HFFc6 (cell line): ENCODE results near the gene ABCC2. TPM values are rescaled to one million over a fixed set of nuclear protein-coding genes. Genes with fewer than 3 reads are reported as not detected.

Experiments used
- DNase-seq: peaks from one replicate; pipeline ENCODE4 v3.0.0-alpha.2; 2018
- H3K27ac Mint-ChIP-seq: 2 replicates; pipeline ENCODE4 v1.8.0; 2020; ENCODE audit warnings: mild to moderate bottlenecking, mixed read lengths
- H3K27me3 Mint-ChIP-seq: 2 replicates; pipeline ENCODE4 v1.8.0; 2021; ENCODE audit warnings: mild to moderate bottlenecking, moderate library complexity, mixed read lengths; ENCODE audit not compliant: insufficient read depth
- H3K36me3 Mint-ChIP-seq: 2 replicates; pipeline ENCODE4 v1.8.0; 2021; ENCODE audit warnings: low read depth, mixed read lengths
- H3K4me1 Mint-ChIP-seq: 2 replicates; pipeline ENCODE4 v1.8.0; 2020; ENCODE audit warnings: low read depth, mixed read lengths
- H3K4me3 Mint-ChIP-seq: 2 replicates; pipeline ENCODE4 v1.8.0; 2020; ENCODE audit warnings: mild to moderate bottlenecking, moderate library complexity, mixed read lengths
- H3K9me3 Mint-ChIP-seq: 2 replicates; pipeline ENCODE4 v1.8.0; 2020; ENCODE audit warnings: mild to moderate bottlenecking, mixed read lengths
- total RNA-seq, 6 experiments: library from RNA; stranded (reverse); fragmentation: NEBNext Ultra II Directional; extraction: Animal tissue kit (Norgen Biotek cat#: 25700); gene quantifications; 2 replicates in 1 of 6; 3 replicates in 5 of 6; pipeline ENCODE4 v1.2.3, GENCODE V29; 2021
- TF ChIP-seq, protein P1 (sequence below): fragments of 200-600 bp; sonication (generic); IDR thresholded peaks from 2 replicates; pipeline ENCODE4 v1.5.0; 2021; ENCODE audit warnings: antibody characterized with exemption, mild to moderate bottlenecking

ABCC2 gene
- total RNA-seq, 6 experiments from 2014 or later = 0.43 to 1.7 (median 1.1) TPM

DNA sequence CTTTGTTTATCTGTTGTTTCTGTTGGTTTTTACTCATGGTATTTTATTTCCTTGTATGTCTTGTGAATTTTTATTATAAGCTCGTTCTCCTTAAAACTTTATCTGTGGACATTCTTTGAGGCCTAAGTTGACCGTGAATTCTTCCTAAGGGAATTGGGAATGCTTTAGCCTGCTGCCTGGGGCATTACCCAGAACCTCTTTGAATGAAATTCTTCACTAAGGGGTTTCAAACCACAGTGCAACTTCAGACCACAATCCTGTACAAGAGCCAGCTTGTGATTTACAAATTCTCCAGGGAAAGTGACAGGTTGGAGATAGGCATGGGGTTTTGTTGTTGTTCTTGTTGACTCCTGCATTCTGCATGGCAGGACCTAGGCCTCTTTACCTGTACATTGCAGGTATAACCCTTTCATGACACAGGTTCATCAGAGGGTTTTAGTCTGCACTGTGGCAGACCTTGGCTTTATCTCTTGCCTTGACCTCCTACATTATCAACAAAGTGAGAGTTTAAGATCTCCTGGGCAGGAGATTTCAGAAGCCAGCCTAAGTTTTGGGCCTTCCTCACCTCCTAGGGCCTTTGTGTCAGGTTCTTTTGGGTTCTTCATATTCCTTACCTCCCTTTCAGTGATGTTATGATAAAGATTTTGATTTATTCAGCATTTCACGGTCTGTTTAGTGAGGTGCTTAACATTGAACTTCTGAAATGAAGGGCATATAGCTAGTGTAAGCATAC is 70.2 kb downstream of the ABCC2 start:
- TF ChIP-seq, protein P1, sequence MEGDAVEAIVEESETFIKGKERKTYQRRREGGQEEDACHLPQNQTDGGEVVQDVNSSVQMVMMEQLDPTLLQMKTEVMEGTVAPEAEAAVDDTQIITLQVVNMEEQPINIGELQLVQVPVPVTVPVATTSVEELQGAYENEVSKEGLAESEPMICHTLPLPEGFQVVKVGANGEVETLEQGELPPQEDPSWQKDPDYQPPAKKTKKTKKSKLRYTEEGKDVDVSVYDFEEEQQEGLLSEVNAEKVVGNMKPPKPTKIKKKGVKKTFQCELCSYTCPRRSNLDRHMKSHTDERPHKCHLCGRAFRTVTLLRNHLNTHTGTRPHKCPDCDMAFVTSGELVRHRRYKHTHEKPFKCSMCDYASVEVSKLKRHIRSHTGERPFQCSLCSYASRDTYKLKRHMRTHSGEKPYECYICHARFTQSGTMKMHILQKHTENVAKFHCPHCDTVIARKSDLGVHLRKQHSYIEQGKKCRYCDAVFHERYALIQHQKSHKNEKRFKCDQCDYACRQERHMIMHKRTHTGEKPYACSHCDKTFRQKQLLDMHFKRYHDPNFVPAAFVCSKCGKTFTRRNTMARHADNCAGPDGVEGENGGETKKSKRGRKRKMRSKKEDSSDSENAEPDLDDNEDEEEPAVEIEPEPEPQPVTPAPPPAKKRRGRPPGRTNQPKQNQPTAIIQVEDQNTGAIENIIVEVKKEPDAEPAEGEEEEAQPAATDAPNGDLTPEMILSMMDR = no peak
- Mint-ChIP-seq H3K27ac (no peak overlapping the region), H3K27me3 (no peaks in the 10 kb centered on the region), H3K4me3 (no peak overlapping the region), H3K9me3 (no peaks in the 10 kb centered on the region), H3K36me3 (no peaks in the 10 kb centered on the region), H3K4me1 (peaks cover 9% of the 10 kb centered on the region)
- no peak for DNase-seq

DNA sequence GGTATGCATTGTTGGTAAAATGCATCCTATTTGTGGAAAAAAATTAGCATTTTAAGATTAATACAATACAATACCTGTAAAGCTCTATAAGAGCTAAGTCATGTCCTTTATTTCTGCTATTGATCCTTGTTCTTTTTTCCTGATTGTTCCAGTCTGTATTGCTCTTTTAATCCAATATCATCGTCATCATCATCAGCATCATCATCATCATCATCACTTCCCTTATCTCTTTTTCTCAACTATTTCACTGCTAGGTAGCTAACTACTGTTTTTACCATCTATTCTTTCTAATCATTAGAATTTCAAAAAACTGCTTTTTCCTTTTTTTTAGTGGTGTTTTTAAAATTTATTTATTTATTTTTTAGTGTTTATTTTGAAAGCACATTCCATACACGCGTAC is 71.2 kb downstream of the ABCC2 start:
- TF ChIP-seq, protein P1 = no peak
- DNase-seq = no peak
- H3K9me3 Mint-ChIP-seq = no peaks in the 10 kb centered on the region
- no peaks in the 10 kb centered on the region for H3K36me3 Mint-ChIP-seq
- H3K27me3 Mint-ChIP-seq = no peaks in the 10 kb centered on the region
- no peak overlapping the region for H3K27ac Mint-ChIP-seq
- H3K4me1 Mint-ChIP-seq = peaks cover 9% of the 10 kb centered on the region
- no peak overlapping the region for H3K4me3 Mint-ChIP-seq

DNA sequence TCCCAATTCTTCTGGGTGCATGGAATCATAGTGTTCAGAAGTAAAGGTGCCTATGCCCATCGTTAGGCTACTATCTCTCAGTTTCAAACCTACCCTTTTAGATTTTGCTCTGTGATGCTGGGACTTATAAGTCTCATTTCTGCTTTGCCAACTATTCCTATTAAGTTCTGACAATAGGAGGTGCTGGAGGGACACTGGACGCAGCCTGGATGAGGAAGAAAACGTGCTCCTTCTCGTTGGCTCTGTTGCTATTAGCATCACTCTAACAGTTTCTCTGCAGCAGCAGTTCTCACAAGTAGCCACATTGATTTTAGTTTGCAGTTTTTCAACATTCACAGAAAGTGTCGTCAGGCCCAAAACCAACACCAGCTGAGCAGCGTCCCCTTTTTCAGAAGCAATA is 72.4 kb downstream of the ABCC2 start:
- TF ChIP-seq, protein P1 = peak; percentile 68
- peak; percentile 65 for DNase-seq
- no peak overlapping the region for H3K4me3 Mint-ChIP-seq
- H3K36me3 Mint-ChIP-seq = no peaks in the 10 kb centered on the region
- H3K27me3 Mint-ChIP-seq = no peaks in the 10 kb centered on the region
- peaks cover 9% of the 10 kb centered on the region for H3K4me1 Mint-ChIP-seq
- H3K27ac Mint-ChIP-seq = peak overlapping the region; percentile 64; the same call in 1 of the 2 replicates
- H3K9me3 Mint-ChIP-seq = no peaks in the 10 kb centered on the region

- Mint-ChIP-seq H3K9me3 (no peaks in the 10 kb centered on the region), H3K27ac (no peak overlapping the region), H3K27me3 (no peaks in the 10 kb centered on the region), H3K4me3 (no peak overlapping the region), H3K4me1 (peaks cover 9% of the 10 kb centered on the region), H3K36me3 (no peaks in the 10 kb centered on the region)
- TF ChIP-seq, protein P1 = no peak
- DNase-seq = no peak
These were observed 73.1 kb downstream of the ABCC2 start for GRCh38 chr10:99855479-99856071.

DNA sequence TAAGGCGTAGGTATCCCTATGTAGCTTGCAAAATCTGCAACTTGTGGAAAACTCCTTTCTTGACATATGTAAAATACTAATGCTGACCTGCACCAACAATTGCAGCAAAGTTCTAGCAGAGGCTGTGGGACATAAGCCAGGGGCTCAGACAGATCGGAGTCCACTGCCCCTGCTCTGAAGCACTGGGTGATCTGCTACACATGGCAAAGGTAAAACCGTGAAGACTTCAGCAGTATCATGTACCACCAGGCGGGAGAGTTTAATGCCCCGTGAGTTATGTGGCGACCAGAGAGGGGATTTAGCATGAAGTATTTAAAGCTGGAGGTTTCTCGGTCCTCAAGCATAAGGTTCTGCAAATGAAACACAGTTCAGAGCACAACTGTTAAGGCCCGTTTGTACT is 76.4 kb downstream of the ABCC2 start:
- Mint-ChIP-seq H3K9me3 (no peaks in the 10 kb centered on the region), H3K27ac (no peak overlapping the region), H3K36me3 (peaks cover 4% of the 10 kb centered on the region; the same call in 1 of the 2 replicates), H3K27me3 (no peaks in the 10 kb centered on the region; the same call in 1 of the 2 replicates), H3K4me1 (peaks cover 16% of the 10 kb centered on the region), H3K4me3 (no peak overlapping the region)
- DNase-seq = no peak
- TF ChIP-seq, protein P1 = no peak
